DOHH2 (cell line): ENCODE results near the gene ANKS4B.

Experiments used
- CTCF ChIP-seq: fragments of 200-600 bp; sonication (generic); IDR thresholded peaks from one replicate; pipeline ENCODE4 v1.5.1; 2014; ENCODE audit warnings: antibody characterized with exemption, mild to moderate bottlenecking, low read depth, low read length; ENCODE audit not compliant: poor library complexity, severe bottlenecking
- EZH2phosphoT487 ChIP-seq: fragments of 200-600 bp; sonication (generic); IDR thresholded peaks from 2 replicates; pipeline ENCODE4 v1.6.1; 2017; ENCODE audit warnings: borderline replicate concordance, mild to moderate bottlenecking, antibody characterized with exemption, low read length, moderate library complexity, mixed read lengths

- TF ChIP-seq CTCF, result no peak
- no peak for TF ChIP-seq EZH2phosphoT487
These were observed 11.2 kb downstream of the ANKS4B start for GRCh38 chr16:21244518-21245215.
